Measurements from ENCODE around the gene F2RL1.

GRCh38 chr5:76821136-76821535, 2.3 kb downstream of the F2RL1 start:
- no peak for TF ChIP-seq CTCF (IDR thresholded peaks at IDR 0.05; ENCODE audit: low read depth, low read length, poor library complexity, severe bottlenecking)
- TF ChIP-seq EZH2phosphoT487 (IDR thresholded peaks at IDR 0.05; ENCODE audit: borderline replicate concordance, low read length), result no peak; the same call in 1 of the 2 replicates

All from DOHH2 (cell line).